ENCODE data around the gene CASKIN1.
"Not testable (repeated sequence)": the region's sequence is repeated elsewhere in the genome, so short reads cannot be mapped to it uniquely, and the experiment has no call there.

CASKIN1 gene

GRCh38 chr16:2133797-2134196 is 62.6 kb downstream of the CASKIN1 start:
- not testable (repeated sequence) for H3K36me3 ChIP-seq (ENCODE audit: control insufficient read depth, insufficient read depth, low read length); H3K27me3 ChIP-seq (replicated peaks; ENCODE audit: control insufficient read depth, insufficient read depth, low read length); H3K4me3 ChIP-seq (replicated peaks; ENCODE audit: low read depth, low read length); DNase-seq (ENCODE audit: extremely low read depth, insufficient read length)

GRCh38 chr16:2129890-2130447 is 66.4 kb downstream of the CASKIN1 start:
- not testable (repeated sequence) for H3K36me3 ChIP-seq (ENCODE audit: control insufficient read depth, insufficient read depth, low read length); H3K27me3 ChIP-seq (replicated peaks; ENCODE audit: control insufficient read depth, insufficient read depth, low read length); H3K4me3 ChIP-seq (replicated peaks; ENCODE audit: low read depth, low read length); DNase-seq (ENCODE audit: extremely low read depth, insufficient read length)

- DNase-seq (ENCODE audit: extremely low read depth, insufficient read length); H3K4me3 ChIP-seq (replicated peaks; ENCODE audit: low read depth, low read length); H3K27me3 ChIP-seq (replicated peaks; ENCODE audit: control insufficient read depth, insufficient read depth, low read length); H3K36me3 ChIP-seq (ENCODE audit: control insufficient read depth, insufficient read depth, low read length): not testable (repeated sequence)
Observed at GRCh38 chr16:2129251-2129650, 67.2 kb downstream of the CASKIN1 start.

GRCh38 chr16:2127630-2128280 is 68.7 kb downstream of the CASKIN1 start:
- not testable (repeated sequence) for DNase-seq (ENCODE audit: extremely low read depth, insufficient read length); H3K27me3 ChIP-seq (replicated peaks; ENCODE audit: control insufficient read depth, insufficient read depth, low read length); H3K4me3 ChIP-seq (replicated peaks; ENCODE audit: low read depth, low read length); H3K36me3 ChIP-seq (ENCODE audit: control insufficient read depth, insufficient read depth, low read length)
